WERI-Rb-1 (cell line): Measurements from ENCODE around the gene PRR36.

ENCODE experiments used
- DNase-seq: peaks from one replicate; pipeline ENCODE4 v3.0.0-alpha.2; 2020
- H3K27ac ChIP-seq: fragments of 250-450 bp; sonication (Bioruptor Pico); 2 replicates; pipeline ENCODE4 v1.5.1; 2020; ENCODE audit warnings: mild to moderate bottlenecking, moderate library complexity
- H3K27me3 ChIP-seq: fragments of 250-450 bp; sonication (Bioruptor Pico); 2 replicates; pipeline ENCODE4 v1.5.1; 2021; ENCODE audit warnings: mild to moderate bottlenecking, low read depth, moderate library complexity; ENCODE audit not compliant: insufficient read depth, severe bottlenecking
- H3K36me3 ChIP-seq: fragments of 250-450 bp; sonication (Bioruptor Pico); 2 replicates; pipeline ENCODE4 v1.5.1; 2020; ENCODE audit warnings: mild to moderate bottlenecking, moderate library complexity
- H3K4me3 ChIP-seq: 2 replicates; pipeline ENCODE4 v1.5.1; 2011; ENCODE audit warnings: low read depth, mild to moderate bottlenecking, control low read depth, low read length
- H3K9me3 ChIP-seq: fragments of 250-450 bp; sonication (Bioruptor Pico); 2 replicates; pipeline ENCODE4 v1.5.1; 2021; ENCODE audit warnings: mild to moderate bottlenecking, moderate library complexity; ENCODE audit not compliant: severe bottlenecking
- TF ChIP-seq, protein P1 (sequence below): IDR thresholded peaks from 2 replicates; pipeline ENCODE4 v1.5.1; 2011; ENCODE audit warnings: low read depth, mild to moderate bottlenecking, control low read depth, inconsistent platforms, low read length

PRR36 gene

DNA sequence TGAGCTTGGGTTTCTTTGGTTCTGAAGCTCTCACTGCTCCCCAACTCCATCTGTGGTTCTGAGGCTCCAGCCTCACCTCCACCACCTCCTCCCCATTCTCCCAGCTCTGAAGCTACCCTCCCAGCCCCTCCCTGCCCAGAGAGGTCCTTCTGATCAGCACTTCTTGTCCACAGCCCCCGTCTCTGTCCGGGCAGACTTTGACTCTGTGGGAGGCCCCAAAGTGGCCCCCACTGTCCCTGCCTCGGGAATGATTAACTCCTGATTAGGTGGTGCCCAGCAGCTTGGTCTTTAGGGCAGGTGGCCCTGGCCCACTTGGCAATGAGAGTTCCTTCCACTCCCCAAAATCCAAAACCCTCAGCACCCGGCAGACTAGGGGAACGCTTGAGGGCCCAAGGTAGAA, 29.8 kb downstream of the PRR36 start:
- no peak for DNase-seq
- Histone ChIP-seq H3K4me3 (no peak overlapping the region), H3K36me3 (no peaks in the 10 kb centered on the region), H3K27me3 (no peaks in the 10 kb centered on the region), H3K27ac (no peak overlapping the region), H3K9me3 (peaks cover 2% of the 10 kb centered on the region)
- TF ChIP-seq, protein P1, sequence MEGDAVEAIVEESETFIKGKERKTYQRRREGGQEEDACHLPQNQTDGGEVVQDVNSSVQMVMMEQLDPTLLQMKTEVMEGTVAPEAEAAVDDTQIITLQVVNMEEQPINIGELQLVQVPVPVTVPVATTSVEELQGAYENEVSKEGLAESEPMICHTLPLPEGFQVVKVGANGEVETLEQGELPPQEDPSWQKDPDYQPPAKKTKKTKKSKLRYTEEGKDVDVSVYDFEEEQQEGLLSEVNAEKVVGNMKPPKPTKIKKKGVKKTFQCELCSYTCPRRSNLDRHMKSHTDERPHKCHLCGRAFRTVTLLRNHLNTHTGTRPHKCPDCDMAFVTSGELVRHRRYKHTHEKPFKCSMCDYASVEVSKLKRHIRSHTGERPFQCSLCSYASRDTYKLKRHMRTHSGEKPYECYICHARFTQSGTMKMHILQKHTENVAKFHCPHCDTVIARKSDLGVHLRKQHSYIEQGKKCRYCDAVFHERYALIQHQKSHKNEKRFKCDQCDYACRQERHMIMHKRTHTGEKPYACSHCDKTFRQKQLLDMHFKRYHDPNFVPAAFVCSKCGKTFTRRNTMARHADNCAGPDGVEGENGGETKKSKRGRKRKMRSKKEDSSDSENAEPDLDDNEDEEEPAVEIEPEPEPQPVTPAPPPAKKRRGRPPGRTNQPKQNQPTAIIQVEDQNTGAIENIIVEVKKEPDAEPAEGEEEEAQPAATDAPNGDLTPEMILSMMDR, result no peak

DNA sequence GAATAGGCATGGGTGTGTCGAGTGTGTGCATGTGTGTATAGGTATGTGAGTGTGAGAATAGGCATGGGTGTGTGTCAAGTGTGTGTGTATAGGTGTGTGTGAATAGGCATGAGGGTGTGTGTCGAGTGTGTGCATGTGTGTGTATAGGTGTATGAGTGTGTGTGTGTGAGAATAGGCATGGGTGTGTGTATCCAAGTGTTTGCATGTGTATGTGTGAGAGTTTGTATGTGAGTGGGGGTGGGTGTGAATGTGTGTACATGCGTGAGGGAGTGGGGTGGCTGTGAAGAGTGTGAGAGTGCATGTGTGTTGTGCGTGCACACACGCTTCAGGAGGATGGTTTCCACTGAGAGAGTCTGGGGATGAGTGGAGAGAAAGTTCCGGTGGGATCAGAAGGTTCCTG, 30.7 kb downstream of the PRR36 start:
- no peak overlapping the region for H3K27ac ChIP-seq
- H3K9me3 ChIP-seq, result peaks cover 2% of the 10 kb centered on the region
- H3K4me3 ChIP-seq, result no peak overlapping the region
- no peaks in the 10 kb centered on the region for H3K36me3 ChIP-seq
- no peak for DNase-seq
- TF ChIP-seq, protein P1, result no peak
- no peaks in the 10 kb centered on the region for H3K27me3 ChIP-seq

DNA sequence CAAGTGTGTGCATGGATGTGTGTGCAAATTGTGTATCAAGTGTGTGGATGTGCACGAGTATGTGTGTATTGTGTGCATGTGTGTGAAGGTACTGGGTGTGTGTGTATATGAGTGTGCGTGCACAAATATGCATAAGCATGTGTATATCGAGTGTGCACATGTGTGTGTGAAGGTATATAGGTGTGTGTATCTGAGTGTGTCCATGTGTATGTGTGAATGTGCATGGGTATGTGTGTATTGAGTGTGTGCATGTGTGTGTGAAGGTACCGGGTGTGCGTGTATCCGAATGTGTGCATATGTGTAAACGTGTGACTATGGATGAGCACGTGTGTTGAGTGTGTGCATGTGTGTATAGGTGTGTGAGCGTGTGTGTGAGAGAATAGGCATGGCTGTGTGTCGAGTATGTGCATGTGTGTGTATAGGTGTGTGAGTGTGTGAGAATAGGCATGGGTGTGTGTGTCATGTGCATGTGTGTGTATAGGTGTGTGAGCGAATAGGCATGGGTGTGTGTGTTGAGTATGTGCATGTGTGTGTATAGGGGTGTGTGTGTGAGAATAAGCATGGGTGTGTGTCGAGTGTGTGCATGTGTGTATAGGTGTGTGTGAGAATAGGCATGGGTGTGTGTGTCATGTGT, 31.4 kb downstream of the PRR36 start:
- Histone ChIP-seq H3K27ac (no peak overlapping the region), H3K27me3 (no peaks in the 10 kb centered on the region), H3K4me3 (no peak overlapping the region), H3K36me3 (no peaks in the 10 kb centered on the region), H3K9me3 (peaks cover 2% of the 10 kb centered on the region)
- DNase-seq, result no peak
- TF ChIP-seq, protein P1, result no peak

DNA sequence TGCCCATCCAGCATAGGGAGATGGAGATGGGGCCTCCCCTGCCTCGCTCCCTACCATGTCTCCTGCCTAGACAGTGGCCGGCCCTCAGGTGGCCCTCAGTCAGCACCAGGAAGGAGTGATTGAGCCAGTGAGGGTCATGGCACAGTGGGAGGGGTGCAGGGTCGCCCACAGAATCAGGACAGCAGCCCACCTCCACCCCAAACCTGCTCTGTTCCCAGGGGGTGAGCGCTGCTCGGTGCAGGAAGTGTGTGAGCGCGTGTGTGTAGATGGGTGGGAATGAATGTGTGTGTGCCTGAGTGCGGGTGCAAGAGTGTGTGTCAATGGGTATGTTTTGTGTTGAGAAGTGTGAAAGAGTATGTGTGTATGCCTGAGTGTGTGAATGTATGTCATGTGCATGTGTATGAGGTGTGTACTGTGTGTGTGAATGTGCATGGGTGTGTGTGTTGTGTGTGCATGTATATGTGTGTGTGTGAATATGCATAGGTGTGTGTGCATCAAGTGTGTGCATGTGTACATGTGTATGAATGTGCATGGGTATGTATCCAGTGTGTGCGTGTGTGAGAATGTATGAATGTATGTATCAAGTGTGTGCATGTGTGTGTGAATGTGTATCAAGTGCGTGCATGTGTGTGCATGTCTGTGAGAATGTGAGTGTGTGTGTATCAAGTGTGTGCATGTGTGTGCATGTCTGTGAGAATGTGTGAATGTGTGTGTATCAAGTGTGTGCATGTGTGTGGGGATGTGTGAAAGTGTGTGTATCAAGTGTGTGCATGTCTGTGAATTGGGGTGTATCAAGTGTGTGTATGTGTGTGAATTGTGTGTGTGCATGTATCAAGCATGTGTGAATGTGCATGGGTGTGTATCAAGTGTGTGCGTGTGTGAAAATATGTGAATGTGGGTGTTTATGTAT, 32.2 kb downstream of the PRR36 start:
- TF ChIP-seq, protein P1, result no peak
- no peak overlapping the region for H3K27ac ChIP-seq
- H3K36me3 ChIP-seq, result no peaks in the 10 kb centered on the region
- no peak for DNase-seq
- H3K4me3 ChIP-seq, result no peak overlapping the region
- H3K9me3 ChIP-seq, result peaks cover 2% of the 10 kb centered on the region
- H3K27me3 ChIP-seq, result no peaks in the 10 kb centered on the region

DNA sequence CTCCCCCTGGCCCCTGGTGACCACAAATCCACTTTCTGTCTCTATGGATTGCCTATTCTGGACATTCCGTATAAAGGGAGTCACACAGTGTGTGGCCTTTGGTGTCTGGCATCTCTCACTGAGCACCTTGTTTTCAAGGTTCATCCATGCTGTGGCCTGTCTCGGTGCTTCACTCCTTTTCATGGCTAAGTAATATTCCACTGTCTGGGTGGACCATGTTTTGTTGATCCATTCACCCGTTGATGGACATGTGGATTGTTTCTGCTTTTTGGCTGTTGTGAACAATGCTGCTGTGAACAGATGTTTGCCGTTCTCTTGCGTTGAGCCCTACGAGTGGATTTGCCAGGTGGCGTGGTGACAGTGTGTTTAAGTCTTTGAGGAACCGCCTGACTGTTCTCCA, 33.6 kb downstream of the PRR36 start:
- Histone ChIP-seq H3K4me3 (no peak overlapping the region), H3K27ac (no peak overlapping the region), H3K36me3 (no peaks in the 10 kb centered on the region), H3K9me3 (peaks cover 2% of the 10 kb centered on the region), H3K27me3 (no peaks in the 10 kb centered on the region)
- no peak for DNase-seq
- TF ChIP-seq, protein P1, result no peak
